Breast epithelium (tissue), 3 donors: ENCODE data around the gene HRH2.

Experiments used
- CTCF ChIP-seq, 3 donors: fragments of 450-650 bp; IDR thresholded peaks; one replicate each; pipeline ENCODE4 v1.5.1; 2016 to 2017; ENCODE audit warnings: antibody characterized with exemption in 3 of 3, mild to moderate bottlenecking in 3 of 3, moderate library complexity in 3 of 3
- POLR2A ChIP-seq: fragments of 450-650 bp; IDR thresholded peaks from one replicate; pipeline ENCODE4 v1.6.1; 2016; ENCODE audit warnings: antibody characterized with exemption, mild to moderate bottlenecking, moderate library complexity

- TF ChIP-seq CTCF (IDR thresholded peaks at IDR 0.05) = no peak
- no peak for TF ChIP-seq POLR2A
Observed at GRCh38 chr5:175672976-175673648, 15.2 kb downstream of the HRH2 start.
